ENCODE results near the gene CYP1B1.
"Not testable (repeated sequence)": the region's sequence is repeated elsewhere in the genome, so short reads cannot be mapped to it uniquely, and the experiment has no call there.

GRCh38 chr2:38084556-38084955 is 8.6 kb upstream of the CYP1B1 start:
- TF ChIP-seq CTCF (IDR thresholded peaks at IDR 0.05; ENCODE audit: low read length); EZH2 (IDR thresholded peaks at IDR 0.05; ENCODE audit: borderline replicate concordance, low read length): not testable (repeated sequence)

Data from OCI-LY1 (cell line).